Testis (tissue), 3 donors: ENCODE measurements around the gene AICDA. TPM values are rescaled to one million over a fixed set of nuclear protein-coding genes. Genes with fewer than 3 reads are reported as not detected.
"Not testable (repeated sequence)": the region's sequence is repeated elsewhere in the genome, so short reads cannot be mapped to it uniquely, and the experiment has no call there.

Experiments used
- DNase-seq: peaks from one replicate; pipeline ENCODE4 v3.0.0-alpha.2; 2019
- H3K27ac ChIP-seq, 2 donors: fragments of 200-600 bp; sonication (generic); one replicate each; pipeline ENCODE4 v1.5.1; 2019
- H3K27me3 ChIP-seq: fragments of 200-600 bp; sonication (generic); one replicate; pipeline ENCODE4 v1.5.1; 2019
- H3K36me3 ChIP-seq: fragments of 200-600 bp; sonication (generic); one replicate; pipeline ENCODE4 v1.5.1; 2017; ENCODE audit warnings: low read depth; ENCODE audit errors: missing control alignments
- H3K4me1 ChIP-seq: fragments of 200-600 bp; sonication (generic); one replicate; pipeline ENCODE4 v1.5.1; 2019
- H3K4me3 ChIP-seq, 2 donors: fragments of 200-600 bp; sonication (generic); one replicate each; pipeline ENCODE4 v1.5.1; 2017 to 2019
- H3K9me3 ChIP-seq: fragments of 200-600 bp; sonication (generic); one replicate; pipeline ENCODE4 v1.5.1; 2017
- CTCF ChIP-seq, 3 experiments: fragments of 450-650 bp in 2 of 3; fragments of 200-600 bp in 1 of 3; sonication (generic) in 1 of 3; IDR thresholded peaks; one replicate each; pipeline ENCODE4 v1.5.1; 2016 to 2019; ENCODE audit warnings: antibody characterized with exemption in 3 of 3, mild to moderate bottlenecking in 2 of 3, moderate library complexity in 1 of 3
- POLR2A ChIP-seq: fragments of 450-650 bp; IDR thresholded peaks from one replicate; pipeline ENCODE4 v1.6.1; 2017; ENCODE audit warnings: antibody characterized with exemption, mild to moderate bottlenecking, moderate library complexity
- WGBS, 2 donors: methylation state at CpG; one replicate each; pipeline ENCODE4 v1.1.5; 2018; 5-methylcytosine and 5-hydroxymethylcytosine counted together
- intact Hi-C: fragments of 100-400 bp; cut with DNase I; formaldehyde crosslinking; loops from one replicate; pipeline ENCODE4 v1.15.1; 2023; ENCODE audit warnings: low total_unique reads
- polyA plus RNA-seq: library from polyadenylated mRNA; stranded (reverse); fragments of 350-450 nt; fragmentation: Illumina TruSeq; extraction: RNeasy Lipid Tissue Mini Kit (QIAGEN cat#74804); gene quantifications from one replicate; pipeline ENCODE4 v1.2.3, GENCODE V29; 2014; ENCODE audit warnings: low read depth, low replicate concordance; ENCODE audit not compliant: insufficient read depth
- total RNA-seq, 2 donors: library from RNA; depleted of rRNA; stranded (reverse); fragments of >200 nt; gene quantifications; one replicate each; pipeline ENCODE4 v1.2.3, GENCODE V29; 2016

The AICDA gene
- total and polyA plus RNA-seq, 3 donors from 2014 or later = 0.11 TPM; not detected in 2

GRCh38 chr12:8590842-8591545 is 21.7 kb downstream of the AICDA start:
- TF ChIP-seq POLR2A (no peak), CTCF (IDR thresholded peaks at IDR 0.05) (no peak)

GRCh38 chr12:8589679-8590078 is 23.0 kb downstream of the AICDA start:
- Histone ChIP-seq H3K4me1 (no peaks in the 10 kb centered on the region), H3K36me3 (no peaks in the 10 kb centered on the region), H3K4me3 (no peak overlapping the region), H3K9me3 (no peaks in the 10 kb centered on the region), H3K27ac (no peak overlapping the region), H3K27me3 (no peaks in the 10 kb centered on the region)
- WGBS, 2 donors = 83 to 90% methylated on average over 7 of the region's 7 CpGs
- DNase-seq = no peak
- TF ChIP-seq POLR2A = no peak
- no peak for TF ChIP-seq CTCF (IDR thresholded peaks at IDR 0.05)
- intact Hi-C loops = no loop called here

More at GRCh38 chr12:8590842-8591545, 21.7 kb downstream of the AICDA start:
- no peaks in the 10 kb centered on the region for H3K4me1 ChIP-seq
- no peaks in the 10 kb centered on the region for H3K36me3 ChIP-seq
- intact Hi-C loops = no loop called here
- DNase-seq = no peak
- WGBS, 2 donors = 78 to 80% methylated on average over 10 of the region's 10 CpGs
- no peaks in the 10 kb centered on the region for H3K9me3 ChIP-seq
- H3K27me3 ChIP-seq = no peaks in the 10 kb centered on the region
- H3K4me3 ChIP-seq = no peak overlapping the region
- no peak overlapping the region for H3K27ac ChIP-seq

GRCh38 chr12:8584478-8584877 is 28.2 kb downstream of the AICDA start:
- H3K36me3 ChIP-seq, DNase-seq, intact Hi-C loops, H3K27me3 ChIP-seq, H3K9me3 ChIP-seq, H3K4me1 ChIP-seq, H3K4me3 ChIP-seq, H3K27ac ChIP-seq: not testable (repeated sequence)
- WGBS, 2 donors = 84 to 88% methylated on average over 13 of the region's 13 CpGs

GRCh38 chr12:8584004-8584403 is 28.7 kb downstream of the AICDA start:
- no peak overlapping the region for H3K27ac ChIP-seq
- no peaks in the 10 kb centered on the region for H3K4me1 ChIP-seq
- WGBS, 2 donors = 66 to 78% methylated on average over 7 of the region's 7 CpGs
- H3K9me3 ChIP-seq = no peaks in the 10 kb centered on the region
- intact Hi-C loops = no loop called here
- no peaks in the 10 kb centered on the region for H3K36me3 ChIP-seq
- no peak for DNase-seq
- no peaks in the 10 kb centered on the region for H3K27me3 ChIP-seq
- H3K4me3 ChIP-seq = no peak overlapping the region
- no peak for TF ChIP-seq CTCF (IDR thresholded peaks at IDR 0.05)

GRCh38 chr12:8581098-8581784 is 31.4 kb downstream of the AICDA start:
- Histone ChIP-seq H3K4me3 (no peak overlapping the region), H3K36me3 (no peaks in the 10 kb centered on the region), H3K4me1 (no peaks in the 10 kb centered on the region), H3K27ac (no peak overlapping the region), H3K9me3 (no peaks in the 10 kb centered on the region), H3K27me3 (no peaks in the 10 kb centered on the region)
- TF ChIP-seq POLR2A (no peak), CTCF (IDR thresholded peaks at IDR 0.05) (no peak)
- 75 to 79% methylated on average over 9 of the region's 9 CpGs for WGBS, 2 donors
- DNase-seq = no peak
- intact Hi-C loops = no loop called here
